ENCODE results near the gene AK8. TPM values are rescaled to one million over a fixed set of nuclear protein-coding genes. Genes with fewer than 3 reads are reported as not detected.

AK8 gene
- total and polyA plus RNA-seq, 2 experiments from 2014 or later = 0.14 to 0.78 TPM

- TF ChIP-seq CTCF (conservative IDR thresholded peaks at IDR 0.05; ENCODE audit: low read depth in 2 of 2) = peak in 1 of 2 experiments; percentile 21; a peak in 1 of 4 replicates
- no peak for TF ChIP-seq ETS1 (IDR thresholded peaks at IDR 0.05)
- TF ChIP-seq ZNF331 (CRISPR knock-in tag; IDR thresholded peaks at IDR 0.05; ENCODE audit: low read depth) = no peak
- no peak for TF ChIP-seq ZNF114 (CRISPR knock-in tag; IDR thresholded peaks at IDR 0.05)
- H3F3A ChIP-seq (replicated peaks; ENCODE audit: low read depth) = 0 out of 2 replicates have a peak, but pooled peaks cover 5% of the 10 kb centered on the region
- H3K4me1 ChIP-seq (ENCODE audit: insufficient read depth) = peaks cover 28% of the 10 kb centered on the region
- H3K4me3 Mint-ChIP-seq = peak overlapping the region; percentile 16
- DNase-seq (ENCODE audit: low spot score) (peak; percentile 43), ATAC-seq (peak; percentile 55)
- no peak overlapping the region for H2AFZ ChIP-seq
- H3K4me1 Mint-ChIP-seq = peaks cover 24% of the 10 kb centered on the region
- H3K27ac Mint-ChIP-seq = peak overlapping the region; percentile 83
- peak overlapping the region; percentile 84 for H3K27ac ChIP-seq (ENCODE audit: low read depth)
- no peaks in the 10 kb centered on the region for H3K79me2 ChIP-seq (replicated peaks; ENCODE audit: insufficient read depth)
- H3K36me3 ChIP-seq (ENCODE audit: insufficient read depth) = peaks cover 10% of the 10 kb centered on the region
- peaks cover 5% of the 10 kb centered on the region for H3K27me3 Mint-ChIP-seq (ENCODE audit: insufficient read depth, low read depth, poor library complexity)
- peaks cover 18% of the 10 kb centered on the region for H3K36me3 Mint-ChIP-seq (ENCODE audit: low read depth)
- H3K27me3 ChIP-seq (ENCODE audit: insufficient read depth) = no peaks in the 10 kb centered on the region
- H3K4me2 ChIP-seq = peak overlapping the region; percentile 68
- H3K9me3 Mint-ChIP-seq = no peaks in the 10 kb centered on the region
- no peaks in the 10 kb centered on the region for H3K9me2 ChIP-seq (ENCODE audit: insufficient read depth)
- 0 out of 2 replicates have a peak, but pooled peaks cover 12% of the 10 kb centered on the region for H4K20me1 ChIP-seq (replicated peaks; ENCODE audit: insufficient read depth)
- H3K4me3 ChIP-seq = 0 out of 2 replicates have a peak overlapping the region, but pooled peaks have one; percentile 16
These were observed 25.7 kb upstream of the AK8 start for GRCh38 chr9:132903574-132904492.

- H3K9me3 Mint-ChIP-seq = no peaks in the 10 kb centered on the region
- no peak overlapping the region for H3K27ac Mint-ChIP-seq
- peaks cover 12% of the 10 kb centered on the region for H3K36me3 ChIP-seq (ENCODE audit: insufficient read depth)
- TF ChIP-seq EZH2phosphoT487 (IDR thresholded peaks at IDR 0.05; ENCODE audit: unreplicated experiment) (no peak), ZNF114 (CRISPR knock-in tag; IDR thresholded peaks at IDR 0.05) (no peak), CTCF (conservative IDR thresholded peaks at IDR 0.05; ENCODE audit: low read depth in 2 of 2) (peak; percentile 88 to 97), JUNB (IDR thresholded peaks at IDR 0.05; ENCODE audit: unreplicated experiment) (no peak), POLR2AphosphoS5 (IDR thresholded peaks at IDR 0.05; ENCODE audit: low read depth) (no peak)
These were observed 24.1 kb upstream of the AK8 start for GRCh38 chr9:132901858-132902831.

More at GRCh38 chr9:132901858-132902831, 24.1 kb upstream of the AK8 start:
- H3K27me3 ChIP-seq (ENCODE audit: insufficient read depth) = no peaks in the 10 kb centered on the region
- peaks cover 27% of the 10 kb centered on the region for H3K36me3 Mint-ChIP-seq (ENCODE audit: low read depth)
- 0 out of 2 replicates have a peak, but pooled peaks cover 5% of the 10 kb centered on the region for H3F3A ChIP-seq (replicated peaks; ENCODE audit: low read depth)
- no peak overlapping the region for H2AFZ ChIP-seq
- ATAC-seq (peak; percentile 63), DNase-seq (ENCODE audit: low spot score) (peak; percentile 84)
- 0 out of 2 replicates have a peak, but pooled peaks cover 12% of the 10 kb centered on the region for H4K20me1 ChIP-seq (replicated peaks; ENCODE audit: insufficient read depth)
- no peaks in the 10 kb centered on the region for H3K79me2 ChIP-seq (replicated peaks; ENCODE audit: insufficient read depth)
- H3K27me3 Mint-ChIP-seq (ENCODE audit: insufficient read depth, low read depth, poor library complexity) = peaks cover 5% of the 10 kb centered on the region
- peaks cover 24% of the 10 kb centered on the region for H3K4me1 Mint-ChIP-seq
- H3K9me2 ChIP-seq (ENCODE audit: insufficient read depth) = no peaks in the 10 kb centered on the region
- peak overlapping the region; percentile 22; the same call in 1 of the 2 replicates for H3K27ac ChIP-seq (ENCODE audit: low read depth)
- H3K4me1 ChIP-seq (ENCODE audit: insufficient read depth) = peaks cover 28% of the 10 kb centered on the region
- H3K4me3 Mint-ChIP-seq = no peak overlapping the region
- 0 out of 2 replicates have a peak overlapping the region, but pooled peaks have one; percentile 68 for H3K4me2 ChIP-seq
- no peak overlapping the region for H3K4me3 ChIP-seq

Data from GM23338 (cell line).